Astrocyte of the hippocampus (primary cell): Measurements from ENCODE around the gene ATP9A.
"Not testable (repeated sequence)": the region's sequence is repeated elsewhere in the genome, so short reads cannot be mapped to it uniquely, and the experiment has no call there.

Experiments
- DNase-seq: peaks from one replicate; pipeline ENCODE4 v3.0.0; 2011; ENCODE audit warnings: low read depth, low spot score

The ATP9A gene

GRCh38 chr20:51729771-51730170, 38.4 kb downstream of the ATP9A start:
- no peak for DNase-seq

- DNase-seq: no peak
These were observed 39.5 kb downstream of the ATP9A start for GRCh38 chr20:51728737-51729136.

GRCh38 chr20:51727872-51728271, 40.3 kb downstream of the ATP9A start:
- DNase-seq: no peak

- no peak for DNase-seq
These were observed 42.5 kb downstream of the ATP9A start for GRCh38 chr20:51725584-51726176.

DNA sequence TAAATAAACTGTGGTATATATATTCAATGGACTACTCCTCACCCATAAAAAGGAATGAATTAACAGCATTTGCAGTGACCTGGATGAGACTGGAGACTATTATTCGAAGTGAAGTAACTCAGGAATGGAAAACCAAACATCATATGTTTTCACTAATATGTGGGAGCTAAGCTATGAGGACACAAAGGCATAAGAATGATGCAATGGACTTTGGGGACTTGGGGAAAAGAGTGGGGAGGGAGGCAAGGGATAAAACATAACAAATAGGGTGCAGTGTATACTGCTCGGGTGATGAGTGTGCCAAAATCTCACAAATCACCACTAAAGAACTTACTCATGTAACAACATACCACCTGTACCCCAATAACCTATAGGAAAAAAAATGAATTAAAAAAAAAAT, 45.2 kb downstream of the ATP9A start:
- not testable (repeated sequence) for DNase-seq

DNA sequence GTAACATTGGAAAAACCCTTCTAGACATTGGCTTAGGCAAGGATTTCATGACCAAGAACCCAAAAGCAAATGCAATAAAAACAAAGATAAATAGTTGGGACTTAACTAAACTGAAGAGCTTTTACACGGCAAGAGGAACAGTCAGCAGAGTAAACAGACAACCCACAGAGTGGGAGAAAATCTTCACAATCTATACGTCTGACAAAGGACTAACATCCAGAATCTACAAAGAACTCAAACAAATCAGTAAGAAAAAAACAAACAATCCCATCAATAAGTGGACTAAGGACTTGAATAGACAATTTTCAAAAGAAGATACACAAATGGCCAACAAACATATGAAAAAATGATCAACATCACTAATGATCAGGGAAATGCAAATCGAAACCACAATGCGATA, 45.9 kb downstream of the ATP9A start:
- not testable (repeated sequence) for DNase-seq

GRCh38 chr20:51720854-51721253, 47.3 kb downstream of the ATP9A start:
- no peak for DNase-seq

DNA sequence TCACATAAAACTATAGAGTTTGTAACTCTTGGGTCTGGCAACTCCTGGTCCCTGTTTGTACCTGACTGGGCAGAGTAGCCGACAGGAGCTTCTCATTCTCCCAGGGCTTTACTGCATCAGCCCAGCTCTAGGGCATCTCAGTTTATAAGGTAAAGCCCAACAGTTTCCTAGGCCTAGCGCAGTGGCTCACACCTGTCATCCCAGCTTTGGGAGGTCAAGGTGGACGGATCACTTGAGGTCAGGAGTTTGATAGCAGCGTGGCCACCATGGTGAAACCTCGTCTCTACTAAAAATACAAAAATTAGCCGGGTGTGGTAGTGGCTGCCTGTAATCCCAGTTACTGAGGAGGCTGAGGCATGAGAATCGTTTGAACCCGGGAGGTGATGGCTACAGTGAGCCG, 47.8 kb downstream of the ATP9A start:
- no peak for DNase-seq

GRCh38 chr20:51715856-51716185, 52.4 kb downstream of the ATP9A start:
- no peak for DNase-seq

- DNase-seq: peak; percentile 54
These were observed 52.9 kb downstream of the ATP9A start for GRCh38 chr20:51715163-51715855.

DNA sequence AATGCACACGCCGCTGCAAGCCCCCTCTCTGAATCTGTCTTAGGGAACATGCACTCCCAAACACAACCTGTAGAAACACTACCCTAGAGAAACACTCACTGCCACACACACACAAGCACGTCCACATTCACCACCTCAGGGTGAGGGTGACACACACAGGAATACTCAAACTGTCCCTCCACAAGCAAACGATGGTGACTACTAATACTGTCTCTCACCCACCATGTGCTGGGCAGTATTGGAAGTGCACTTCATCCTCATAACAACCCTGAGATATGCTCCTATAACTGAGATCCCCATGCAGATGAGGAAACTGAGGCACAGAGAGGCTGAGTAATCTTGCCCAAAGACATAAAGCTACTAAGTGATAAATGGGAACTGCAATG, 55.0 kb downstream of the ATP9A start:
- no peak for DNase-seq

- peak; percentile 46 for DNase-seq
These were observed 55.5 kb downstream of the ATP9A start for GRCh38 chr20:51712501-51713212.

GRCh38 chr20:51711426-51711825, 56.8 kb downstream of the ATP9A start:
- no peak for DNase-seq

- no peak for DNase-seq
These were observed 57.8 kb downstream of the ATP9A start for GRCh38 chr20:51710361-51710894.

- DNase-seq: no peak
These were observed 62.8 kb downstream of the ATP9A start for GRCh38 chr20:51705400-51705799.

- DNase-seq: no peak
These were observed 64.5 kb downstream of the ATP9A start for GRCh38 chr20:51703400-51704287.

DNA sequence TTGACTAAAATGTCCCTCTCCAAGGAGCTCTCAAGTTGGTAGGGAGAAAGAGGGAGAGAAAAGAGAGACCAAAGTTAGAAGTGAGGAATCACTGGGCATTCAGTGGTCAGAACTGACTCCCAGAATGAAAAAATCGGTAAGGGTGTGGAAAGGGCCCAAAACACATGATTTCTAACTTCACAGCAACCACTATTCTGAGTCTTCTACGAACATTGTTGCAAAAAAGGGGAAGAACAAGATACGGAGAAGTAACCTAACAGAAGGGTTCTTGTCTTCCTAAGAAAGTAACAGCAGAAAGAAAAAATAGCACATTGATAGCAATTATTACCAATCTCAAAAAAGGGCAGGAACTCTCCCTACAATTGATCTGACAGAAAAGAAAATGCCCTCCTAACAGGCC, 65.6 kb downstream of the ATP9A start:
- no peak for DNase-seq

GRCh38 chr20:51700809-51701285, 67.3 kb downstream of the ATP9A start:
- DNase-seq: peak; percentile 49

GRCh38 chr20:51698252-51698651, 69.9 kb downstream of the ATP9A start:
- DNase-seq: no peak

GRCh38 chr20:51697096-51697826, 70.9 kb downstream of the ATP9A start:
- peak; percentile 20 for DNase-seq
